ENCODE data around the gene RFX6.

RFX6 gene

DNA sequence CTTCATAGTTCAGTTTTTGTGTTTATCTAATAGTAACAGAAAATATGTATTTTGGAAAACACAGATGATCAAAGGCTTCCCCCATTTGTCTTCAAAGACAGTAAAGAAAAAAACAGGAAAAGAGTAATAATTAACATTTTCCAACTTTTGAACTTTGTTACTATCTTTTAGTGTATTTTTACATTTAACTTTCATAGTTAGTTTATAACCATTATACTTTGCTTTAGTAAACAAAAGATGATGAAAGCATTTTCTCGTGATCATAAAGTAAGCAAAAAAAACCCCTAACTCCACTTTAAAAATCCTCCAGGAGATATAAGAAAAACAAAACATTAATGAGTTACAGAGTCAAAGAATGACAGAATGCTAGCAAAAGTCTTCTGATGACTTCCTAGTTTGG lies 34.6 kb upstream of the RFX6 start:
- H3K27ac ChIP-seq = no peak overlapping the region

GRCh38 chr6:116847227-116847626 lies 29.8 kb upstream of the RFX6 start:
- TF ChIP-seq, protein P1, sequence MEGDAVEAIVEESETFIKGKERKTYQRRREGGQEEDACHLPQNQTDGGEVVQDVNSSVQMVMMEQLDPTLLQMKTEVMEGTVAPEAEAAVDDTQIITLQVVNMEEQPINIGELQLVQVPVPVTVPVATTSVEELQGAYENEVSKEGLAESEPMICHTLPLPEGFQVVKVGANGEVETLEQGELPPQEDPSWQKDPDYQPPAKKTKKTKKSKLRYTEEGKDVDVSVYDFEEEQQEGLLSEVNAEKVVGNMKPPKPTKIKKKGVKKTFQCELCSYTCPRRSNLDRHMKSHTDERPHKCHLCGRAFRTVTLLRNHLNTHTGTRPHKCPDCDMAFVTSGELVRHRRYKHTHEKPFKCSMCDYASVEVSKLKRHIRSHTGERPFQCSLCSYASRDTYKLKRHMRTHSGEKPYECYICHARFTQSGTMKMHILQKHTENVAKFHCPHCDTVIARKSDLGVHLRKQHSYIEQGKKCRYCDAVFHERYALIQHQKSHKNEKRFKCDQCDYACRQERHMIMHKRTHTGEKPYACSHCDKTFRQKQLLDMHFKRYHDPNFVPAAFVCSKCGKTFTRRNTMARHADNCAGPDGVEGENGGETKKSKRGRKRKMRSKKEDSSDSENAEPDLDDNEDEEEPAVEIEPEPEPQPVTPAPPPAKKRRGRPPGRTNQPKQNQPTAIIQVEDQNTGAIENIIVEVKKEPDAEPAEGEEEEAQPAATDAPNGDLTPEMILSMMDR (conservative IDR thresholded peaks at IDR 0.05) = peak; percentile 55
- no peak overlapping the region for H3K27ac ChIP-seq

More for the DNA sequence above, 34.6 kb upstream of the RFX6 start:
- TF ChIP-seq, protein P1 (conservative IDR thresholded peaks at IDR 0.05) = no peak

DNA sequence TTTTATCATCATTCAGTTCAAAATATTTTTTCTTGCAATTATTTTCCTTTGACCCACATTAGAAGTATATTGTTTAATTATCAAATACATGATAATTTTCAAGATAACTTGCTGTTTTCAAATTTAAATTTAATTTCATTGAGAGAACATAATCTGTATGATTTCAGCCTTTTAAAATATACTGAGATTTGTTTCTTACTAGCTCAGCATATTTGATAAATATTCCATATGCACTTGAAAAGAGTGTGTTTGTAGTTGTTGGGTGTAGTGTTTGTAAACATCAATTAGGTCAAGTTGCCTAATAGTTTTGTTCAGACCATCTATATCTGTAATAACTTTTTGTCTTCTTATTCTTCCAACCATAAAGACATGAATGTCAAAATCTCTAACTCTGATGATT lies 19.0 kb upstream of the RFX6 start:
- no peak overlapping the region for H3K27ac ChIP-seq
- TF ChIP-seq, protein P1 (conservative IDR thresholded peaks at IDR 0.05) = no peak

DNA sequence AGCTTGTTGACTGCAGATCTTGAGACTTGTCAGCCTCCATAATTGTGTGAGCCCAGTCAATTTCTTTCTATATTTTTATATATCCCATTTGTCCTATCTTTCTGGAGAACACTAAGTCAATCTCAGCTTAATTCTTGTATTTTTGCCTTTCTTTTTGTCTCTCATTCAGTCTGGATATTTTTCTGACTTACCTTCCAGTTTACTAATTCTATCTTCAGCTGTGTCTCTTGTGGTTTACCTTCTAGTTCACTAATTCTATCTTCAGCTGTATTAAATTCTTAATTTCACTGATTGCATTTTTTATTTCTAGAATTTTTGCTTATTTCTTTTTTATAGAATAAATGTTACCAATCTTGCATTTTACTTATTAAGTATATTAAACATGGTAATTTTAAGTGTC lies 17.8 kb upstream of the RFX6 start:
- TF ChIP-seq, protein P1 (conservative IDR thresholded peaks at IDR 0.05) = no peak
- no peak overlapping the region for H3K27ac ChIP-seq

GRCh38 chr6:116866281-116866871 lies 10.7 kb upstream of the RFX6 start:
- TF ChIP-seq, protein P1 (conservative IDR thresholded peaks at IDR 0.05) = no peak
- H3K27ac ChIP-seq = no peak overlapping the region

- TF ChIP-seq, protein P1 (conservative IDR thresholded peaks at IDR 0.05) = no peak
- no peak overlapping the region for H3K27ac ChIP-seq
These were observed 4.3 kb upstream of the RFX6 start for GRCh38 chr6:116872771-116873170.

GRCh38 chr6:116876107-116876506 lies 935 bp upstream of the RFX6 start:
- no peak overlapping the region for H3K27ac ChIP-seq
- TF ChIP-seq, protein P1 (conservative IDR thresholded peaks at IDR 0.05) = no peak
